ENCODE results near the gene DUSP14. TPM values are rescaled to one million over a fixed set of nuclear protein-coding genes. Genes with fewer than 3 reads are reported as not detected.

The DUSP14 gene
- total and polyA plus RNA-seq, 2 of the 8 experiments (the other 6 are each of a cell fraction or from before 2014, with no cell fraction given): 22.1 to 37.9 TPM

- Histone ChIP-seq H3K27ac (ENCODE audit: low read depth, low read length) (no peak overlapping the region), H3K79me1 (ENCODE audit: low read depth, low read length) (no peaks in the 10 kb centered on the region), H3K27me3 (replicated peaks in 1 of 4; ENCODE audit: control insufficient read depth in 3 of 4, extremely low read depth in 1 of 4, insufficient read depth in 3 of 4, low read length in 3 of 4) (no peaks in the 10 kb centered on the region), H3K4me2 (ENCODE audit: insufficient read depth in 1 of 2, low read depth in 2 of 2, low read length in 2 of 2) (no peak overlapping the region), H2AFZ (ENCODE audit: low read length) (no peak overlapping the region), H4K5ac (ENCODE audit: insufficient read length, low read depth, low read length) (no peak overlapping the region), H3K56ac (replicated peaks; ENCODE audit: insufficient read length, low read depth, low read length) (no peak overlapping the region), H4K91ac (replicated peaks; ENCODE audit: insufficient read length, low read length) (no peak overlapping the region), H3K9me3 (ENCODE audit: insufficient read depth in 2 of 2, low read depth in 1 of 2, low read length in 1 of 2) (no peaks in the 10 kb centered on the region), H2BK120ac (replicated peaks; ENCODE audit: low read depth, low read length) (no peak overlapping the region), H3K18ac (ENCODE audit: extremely low read depth, low read length) (no peak overlapping the region), H2BK20ac (ENCODE audit: low read length) (no peak overlapping the region), H3K79me2 (ENCODE audit: control insufficient read depth in 1 of 2, insufficient read depth in 2 of 2, low read length in 2 of 2) (no peaks in the 10 kb centered on the region), H2BK12ac (ENCODE audit: low read depth, low read length) (no peak overlapping the region), H3K9ac (replicated peaks in 1 of 4; ENCODE audit: extremely low read depth in 1 of 4, low read depth in 3 of 4, low read length in 3 of 4) (no peak overlapping the region), H4K8ac (ENCODE audit: extremely low read depth, insufficient read depth, low read length) (no peak overlapping the region), H2AK5ac (ENCODE audit: low read depth, low read length) (no peak overlapping the region), H3K23ac (ENCODE audit: insufficient read length) (no peak overlapping the region), H4K20me1 (replicated peaks in 1 of 2; ENCODE audit: control insufficient read depth in 1 of 2, insufficient read depth in 2 of 2, low read length in 2 of 2) (no peaks in the 10 kb centered on the region), H2BK15ac (ENCODE audit: low read length) (no peak overlapping the region), H2BK5ac (ENCODE audit: low read depth, low read length) (no peak overlapping the region), H3K14ac (ENCODE audit: insufficient read length) (no peak overlapping the region), H3K4me1 (replicated peaks in 1 of 4; ENCODE audit: control insufficient read depth in 3 of 4, insufficient read depth in 4 of 4, low read length in 3 of 4) (no peaks in the 10 kb centered on the region), H3K36me3 (ENCODE audit: control insufficient read depth in 2 of 4, insufficient read depth in 4 of 4, low read length in 3 of 4) (peaks cover 2 to 49% (median 27%) of the 10 kb centered on the region in 4 experiments; a peak in 7 of 8 replicates), H3K4me3 (ENCODE audit: extremely low read depth in 1 of 4, insufficient read depth in 2 of 4, low read depth in 3 of 4, low read length in 4 of 4) (no peak overlapping the region), H3K4ac (replicated peaks; ENCODE audit: insufficient read length, low read depth, low read length) (no peak overlapping the region), H3K23me2 (ENCODE audit: low read depth, low read length) (no peaks in the 10 kb centered on the region)
- POLR2A ChIA-PET (ENCODE audit: partially characterized antibody): interaction anchor here (1.6 kb wide), 1 partner anchor 10 kb away, joined by 6 read pairs; no protein-coding TSS in a partner anchor
- WGBS, 2 experiments (ENCODE audit: extremely low coverage in 1 of 2, insufficient coverage in 1 of 2, insufficient read length in 1 of 2, insufficient replicate concordance in 2 of 2, low coverage in 1 of 2, low lambda C conversion rate in 2 of 2, missing lambda C conversion rate in 1 of 2): 91% methylated on average over 7 of the region's 7 CpGs; no CpG with 5 or more reads in 1 of the 2 experiments
- CTCF ChIA-PET (ENCODE audit: partially characterized antibody): interaction anchor here (0.6 to 0.8 kb wide), 3 partner anchors 32 to 93 kb away, joined by 3 read pairs; no protein-coding TSS in a partner anchor
- FAIRE-seq: no peak
- no peak for DNase-seq (ENCODE audit: low read depth in 1 of 2, low spot score in 2 of 2)
- TF ChIP-seq CHD2 (IDR thresholded peaks at IDR 0.05; ENCODE audit: low read length) (no peak), BCL11A (IDR thresholded peaks at IDR 0.05; ENCODE audit: low read depth in 2 of 2, low read length in 2 of 2) (no peak), CREB1 (IDR thresholded peaks at IDR 0.05) (no peak), TAF7 (optimal IDR thresholded peaks at IDR 0.05; ENCODE audit: borderline replicate concordance, low read depth, low read length) (no peak), JUN (IDR thresholded peaks at IDR 0.05; ENCODE audit: low read depth, low read length) (no peak), SAP30 (IDR thresholded peaks at IDR 0.05; ENCODE audit: insufficient read depth, insufficient replicate concordance, low read length) (no peak), SUZ12 (IDR thresholded peaks at IDR 0.05; ENCODE audit: low read length) (no peak), NANOG (IDR thresholded peaks at IDR 0.05; ENCODE audit: insufficient read depth, low read depth, low read length, poor library complexity, severe bottlenecking) (no peak), USF2 (IDR thresholded peaks at IDR 0.05; ENCODE audit: low read length) (no peak), RBBP5 (IDR thresholded peaks at IDR 0.05; ENCODE audit: borderline replicate concordance, low read depth, low read length) (no peak), EZH2 (IDR thresholded peaks at IDR 0.05; ENCODE audit: low read depth, low read length, severe bottlenecking) (no peak), RAD21 (IDR thresholded peaks at IDR 0.05 in 1 of 2, conservative IDR thresholded peaks at IDR 0.05 in 1 of 2; ENCODE audit: low read depth in 2 of 2, low read length in 2 of 2) (no peak), TCF12 (IDR thresholded peaks at IDR 0.05; ENCODE audit: low read depth, low read length) (no peak)
These were observed 19.5 kb upstream of the DUSP14 start for GRCh38 chr17:37470181-37470580.
